Activated naive CD4-positive, alpha-beta T cell treated with Interleukin-2 at 50 U/mL for 16 hours (primary cell): Measurements from ENCODE around the gene HEATR1.

Experiments
- DNase-seq: peaks from one replicate; pipeline ENCODE4 v3.0.0-alpha.2; 2020

Gene HEATR1

GRCh38 chr1:236535190-236535589 is 69.1 kb downstream of the HEATR1 start:
- no peak for DNase-seq

GRCh38 chr1:236534151-236534651 is 70.1 kb downstream of the HEATR1 start:
- DNase-seq: peak; percentile 61

DNA sequence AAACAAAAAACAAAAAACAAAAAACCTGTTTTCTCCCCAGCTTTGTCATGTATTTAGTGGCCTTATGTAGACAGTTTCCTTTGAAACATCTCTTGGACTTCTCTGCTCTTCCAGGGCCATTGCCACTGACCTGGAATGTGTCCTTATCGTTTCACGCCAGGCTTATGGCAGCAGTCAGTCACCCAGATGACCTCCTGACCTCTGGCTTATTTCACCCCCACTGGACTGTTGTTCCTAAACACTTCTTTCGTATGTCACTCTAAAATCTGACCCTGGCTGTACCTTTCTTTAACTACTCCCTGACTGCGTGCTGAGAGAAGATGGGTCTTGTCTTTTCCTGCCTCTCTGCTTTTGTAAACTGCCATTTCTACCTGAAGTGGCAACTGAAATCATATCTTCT is 71.5 kb downstream of the HEATR1 start:
- DNase-seq: no peak

DNA sequence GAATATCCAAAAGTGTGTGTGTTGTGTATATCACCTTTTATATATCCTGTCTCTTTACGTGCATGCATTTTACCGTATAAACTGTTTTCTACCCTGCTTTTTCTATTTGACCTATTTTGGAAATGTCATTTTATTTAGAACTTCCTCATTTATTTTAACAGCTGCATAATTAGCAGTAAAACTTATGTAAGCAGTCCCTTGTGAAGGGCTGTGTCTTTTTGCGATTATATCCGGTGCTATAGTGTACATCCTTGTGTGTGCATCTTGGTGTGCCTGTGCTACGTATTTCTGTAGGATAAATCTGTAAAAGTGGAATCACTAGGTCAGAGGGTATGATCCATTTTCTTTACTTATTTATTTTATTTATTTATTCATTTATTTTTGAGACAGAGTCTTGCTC is 73.4 kb downstream of the HEATR1 start:
- no peak for DNase-seq

GRCh38 chr1:236530286-236530685 is 74.0 kb downstream of the HEATR1 start:
- DNase-seq: no peak

DNA sequence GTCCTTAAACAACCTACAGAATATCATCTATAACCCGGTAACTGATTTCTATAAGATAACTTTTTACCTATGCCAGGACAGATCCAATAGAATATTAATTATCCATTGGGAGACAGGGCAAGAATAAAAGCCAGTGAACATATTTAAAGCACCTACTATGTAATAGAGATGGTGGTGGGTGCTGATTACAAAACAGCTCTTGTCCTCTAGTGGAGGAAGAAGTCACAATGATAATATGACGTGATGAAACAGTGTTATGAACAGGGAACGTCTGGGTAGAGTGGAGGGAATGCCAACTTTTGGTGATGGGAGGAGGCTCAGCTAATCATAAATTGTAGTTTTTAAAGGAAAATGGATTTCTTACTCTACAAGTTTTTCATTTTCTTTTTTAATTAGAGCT is 78.2 kb downstream of the HEATR1 start:
- DNase-seq: no peak

DNA sequence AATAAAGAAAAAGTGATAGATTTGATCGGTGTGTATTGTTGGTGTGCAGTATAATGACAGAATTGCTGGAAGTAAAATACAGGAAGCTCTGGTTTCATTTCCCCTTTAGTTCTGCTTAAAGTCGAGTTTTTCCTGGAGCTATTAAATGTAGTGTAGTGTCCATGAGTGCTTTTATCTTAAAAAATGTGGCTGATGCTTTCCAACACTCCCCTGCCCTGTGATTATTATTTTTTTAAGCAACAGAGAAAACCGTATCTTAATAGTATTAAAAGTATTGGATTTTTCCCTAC is 79.5 kb downstream of the HEATR1 start:
- no peak for DNase-seq

DNA sequence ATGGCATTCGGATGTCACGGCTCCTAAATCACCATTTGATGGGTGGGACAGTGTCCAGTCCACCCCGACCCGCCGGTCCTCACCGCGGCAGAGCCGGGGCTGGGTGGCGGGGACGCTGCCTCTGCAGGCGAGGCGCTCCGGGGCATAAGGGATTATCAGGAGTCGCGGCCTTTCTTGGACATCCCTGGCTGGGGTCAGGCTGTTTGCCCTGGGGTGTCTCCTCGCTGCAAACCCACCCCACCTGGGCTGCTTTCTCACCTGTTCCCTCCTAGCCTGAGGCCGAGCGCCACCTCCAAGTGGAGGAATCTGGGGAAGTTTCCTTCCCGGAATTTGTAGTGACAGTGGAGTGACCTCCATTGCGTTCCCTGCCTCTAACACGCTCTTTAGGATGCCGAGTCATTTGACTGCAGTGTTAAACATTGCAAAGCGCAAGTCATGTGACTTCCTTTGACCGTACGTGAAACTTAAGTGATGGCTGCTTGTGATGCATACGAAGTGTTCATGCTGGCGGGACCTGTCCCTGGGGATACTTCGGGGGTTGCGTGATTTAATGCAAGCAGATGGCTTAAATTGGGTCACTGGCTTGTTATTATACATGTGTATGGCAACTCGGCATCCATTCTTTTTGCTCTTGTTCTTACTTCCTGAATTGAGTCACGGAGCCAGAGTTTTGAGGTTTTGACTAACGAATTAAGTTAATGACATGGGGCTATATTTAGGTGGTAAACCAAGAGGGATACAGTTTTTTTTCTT is 80.0 kb downstream of the HEATR1 start:
- DNase-seq: peak; percentile 62

GRCh38 chr1:236523704-236524141 is 80.6 kb downstream of the HEATR1 start, which contains the start of gene LGALS8:
LGALS8 (plus strand) TSS chr1:236523982; CDS start chr1:236526071, 2,089 bp downstream.
- peak; percentile 88 for DNase-seq

DNA sequence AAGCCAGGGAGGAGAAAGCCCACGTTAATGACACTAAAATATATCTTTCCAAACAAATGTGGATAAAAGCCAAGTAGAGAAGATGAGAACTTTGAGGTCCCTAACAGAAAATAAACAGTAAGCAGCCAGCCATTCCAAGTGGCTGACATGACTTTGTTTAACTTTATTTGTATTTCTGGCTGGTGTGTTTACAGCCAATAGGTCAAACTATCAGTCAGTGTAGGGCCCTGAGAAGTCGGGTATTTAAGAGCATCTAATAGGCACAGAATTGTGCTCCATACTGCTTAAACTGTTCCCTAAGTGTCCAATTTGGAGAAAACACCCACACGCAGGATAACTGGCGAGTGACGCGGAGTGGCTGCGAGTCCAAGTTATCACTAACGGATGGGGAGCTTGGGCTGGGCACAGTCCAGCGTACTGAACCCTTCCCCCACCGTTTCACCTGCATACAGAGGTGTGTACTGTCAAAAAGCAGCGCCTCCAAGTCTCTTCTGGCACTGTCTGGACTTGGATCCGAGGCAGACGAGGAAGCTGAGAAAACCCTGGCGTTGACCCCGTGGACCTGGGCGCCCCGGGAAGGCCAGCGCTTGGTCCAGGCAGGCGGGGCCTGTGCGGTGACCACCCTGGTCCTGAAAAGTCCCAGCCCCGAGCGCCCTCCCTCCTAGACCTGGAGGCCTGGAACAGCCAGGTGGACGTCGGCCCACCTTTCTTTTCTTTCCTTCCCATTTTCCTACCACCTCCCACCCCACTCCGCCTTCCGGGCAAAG is 81.2 kb downstream of the HEATR1 start:
- DNase-seq: no peak

DNA sequence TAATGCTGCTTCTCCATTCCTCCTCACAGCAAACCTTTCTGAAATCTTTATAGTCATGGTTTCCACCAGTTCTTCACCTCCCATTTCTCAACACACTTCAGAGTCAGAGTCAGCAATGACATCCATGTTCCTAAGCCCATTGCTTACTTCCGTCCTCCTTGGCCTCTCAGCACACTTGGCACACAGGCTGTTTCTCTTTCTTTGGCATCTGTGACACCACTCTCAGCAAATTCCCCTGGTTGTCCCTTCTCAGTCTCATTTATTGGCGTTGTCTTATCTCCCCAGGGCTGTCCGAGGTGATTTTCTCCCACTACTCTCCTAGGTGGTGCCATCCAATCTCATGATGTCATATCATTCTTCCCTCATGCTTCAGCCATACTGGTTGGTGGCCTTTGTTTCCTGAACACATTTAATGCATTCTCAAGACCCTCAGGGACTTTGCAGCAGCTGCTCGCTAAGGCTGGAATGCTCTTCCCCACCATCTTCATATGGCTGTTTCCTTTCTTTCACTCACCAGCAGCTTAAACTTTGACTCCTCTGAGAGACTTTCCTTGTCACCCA is 83.8 kb downstream of the HEATR1 start:
- no peak for DNase-seq

- no peak for DNase-seq
These were observed 86.0 kb downstream of the HEATR1 start for GRCh38 chr1:236518322-236518721.

GRCh38 chr1:236516929-236517704 is 87.2 kb downstream of the HEATR1 start:
- DNase-seq: peak; percentile 24

DNA sequence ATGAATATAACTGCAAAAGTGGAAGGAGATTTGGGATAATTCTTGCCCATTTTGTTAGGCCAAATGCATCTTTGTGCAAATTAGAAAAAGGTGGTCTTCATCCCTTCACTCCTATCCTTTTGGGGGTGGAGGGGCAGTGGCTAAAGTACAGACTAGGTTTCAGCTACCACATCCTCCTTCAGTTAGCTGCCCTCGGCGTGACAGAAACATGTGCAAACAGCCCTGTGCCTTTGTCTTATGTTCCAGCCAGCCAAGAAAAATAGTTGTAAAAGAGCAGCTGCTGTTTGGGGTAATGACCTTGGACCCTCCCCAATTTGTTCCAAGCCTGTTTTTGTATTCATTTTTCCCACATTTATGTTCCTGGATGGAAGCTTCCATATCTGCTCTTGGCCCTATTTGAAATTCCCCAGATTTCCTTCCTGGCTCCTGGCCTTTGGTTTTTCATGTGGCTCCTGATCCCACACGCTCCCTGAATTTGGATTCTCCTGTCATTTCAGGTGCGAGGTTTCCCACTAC is 88.8 kb downstream of the HEATR1 start:
- no peak for DNase-seq

GRCh38 chr1:236514703-236515442 is 89.4 kb downstream of the HEATR1 start:
- no peak for DNase-seq

DNA sequence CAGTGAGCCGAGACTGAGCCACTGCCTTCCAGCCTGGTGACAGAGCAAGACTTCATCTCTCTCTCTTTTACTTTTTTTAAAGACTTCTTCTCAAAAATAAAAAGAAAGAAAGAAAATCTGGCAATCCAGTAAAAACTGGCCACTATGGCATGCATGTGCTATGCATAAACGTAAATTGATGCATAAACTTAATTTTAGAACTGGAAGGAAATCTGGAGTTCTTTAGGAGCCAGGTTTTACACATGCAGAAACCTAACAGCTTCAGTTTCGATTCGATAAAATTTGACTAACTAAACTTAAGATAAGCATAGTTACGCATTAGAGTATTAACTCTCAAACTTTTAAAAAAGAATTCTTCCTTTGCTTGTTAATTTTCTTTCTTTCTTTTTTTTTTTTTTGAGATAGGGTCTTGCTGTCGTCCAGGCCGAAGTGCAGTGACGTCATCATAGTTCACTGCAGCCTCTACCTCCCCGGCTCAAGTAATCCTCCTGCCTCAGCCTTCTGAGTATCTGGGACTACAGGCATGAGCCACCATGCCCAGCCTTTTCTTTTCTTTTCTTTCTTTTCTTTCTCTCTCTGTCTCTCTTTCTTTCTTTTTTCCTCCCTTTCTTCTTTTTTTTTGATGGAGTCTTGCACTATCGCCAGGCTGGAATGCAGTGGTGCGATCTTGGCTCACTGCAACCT is 92.4 kb downstream of the HEATR1 start:
- DNase-seq: no peak

- no peak for DNase-seq
These were observed 94.5 kb downstream of the HEATR1 start for GRCh38 chr1:236509647-236510401.

GRCh38 chr1:236509203-236509602 is 95.1 kb downstream of the HEATR1 start:
- no peak for DNase-seq

DNA sequence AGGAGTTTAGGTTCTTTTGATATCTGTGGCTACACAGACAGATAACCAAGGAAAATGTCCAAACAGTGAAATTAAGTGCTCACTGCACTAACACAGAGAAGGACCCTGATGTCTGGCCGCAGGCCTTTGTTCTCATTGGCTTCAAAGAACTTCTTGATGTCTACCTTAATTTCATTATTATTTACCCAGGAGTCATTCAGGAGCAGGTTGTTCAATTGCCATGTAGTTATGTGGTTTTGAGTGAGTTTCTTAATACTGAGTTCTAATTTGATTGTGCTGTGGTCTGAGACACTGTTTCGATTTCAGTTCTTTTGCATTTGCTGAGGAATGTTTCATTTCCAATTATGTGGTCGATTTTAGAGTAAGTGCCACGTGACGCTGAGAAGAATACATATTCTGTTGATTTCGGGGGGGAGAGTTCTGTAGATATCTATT is 95.7 kb downstream of the HEATR1 start:
- DNase-seq: peak; percentile 22

- DNase-seq: no peak
These were observed 97.2 kb downstream of the HEATR1 start for GRCh38 chr1:236507022-236507700.
